ENCODE results near the gene SLC25A24.
"Not testable (repeated sequence)": the region's sequence is repeated elsewhere in the genome, so short reads cannot be mapped to it uniquely, and the experiment has no call there.

Gene SLC25A24

DNA sequence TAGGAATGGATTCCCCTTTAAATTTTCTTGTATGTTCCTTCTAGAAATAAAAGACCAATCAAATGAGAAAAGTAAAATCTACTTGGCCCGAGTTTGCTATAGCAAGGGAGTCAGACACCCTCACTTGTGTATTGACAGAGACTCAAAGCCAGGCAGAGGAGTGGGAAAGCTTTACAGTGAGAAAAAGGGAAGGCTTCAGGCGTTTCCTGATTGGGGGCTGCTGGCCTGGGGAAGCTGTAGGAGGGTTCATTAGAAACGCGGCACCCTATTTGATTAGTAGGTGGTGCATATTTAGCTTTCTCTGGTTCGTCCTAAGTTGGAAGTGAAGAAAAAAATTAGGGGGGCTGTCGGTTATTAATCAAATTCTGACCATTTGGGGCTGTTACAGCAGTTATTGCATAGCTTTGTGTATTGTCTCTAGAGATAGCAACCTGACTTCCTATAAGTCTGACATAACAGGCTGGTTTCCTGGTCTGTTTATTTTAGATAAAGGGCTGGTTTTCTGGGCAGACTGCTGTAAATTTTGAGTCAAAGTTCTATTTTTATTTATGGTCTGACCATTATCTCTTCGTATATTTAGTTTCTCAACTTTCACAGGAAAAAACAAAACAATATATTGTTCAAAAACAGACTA is 10.0 kb downstream of the SLC25A24 start:
- in situ Hi-C loops (cut with HindIII; ENCODE audit: low pct_ligation_motif_present, low sequenced_read_pairs): no loop called here
- Histone ChIP-seq H3K27ac (no peak overlapping the region), H3K4me3 (ENCODE audit: low read depth, low read length) (no peak overlapping the region), H3K27me3 (replicated peaks) (no peaks in the 10 kb centered on the region), H3K36me3 (replicated peaks) (peaks cover 14% of the 10 kb centered on the region)
- no peak for DNase-seq
- TF ChIP-seq, protein P1, sequence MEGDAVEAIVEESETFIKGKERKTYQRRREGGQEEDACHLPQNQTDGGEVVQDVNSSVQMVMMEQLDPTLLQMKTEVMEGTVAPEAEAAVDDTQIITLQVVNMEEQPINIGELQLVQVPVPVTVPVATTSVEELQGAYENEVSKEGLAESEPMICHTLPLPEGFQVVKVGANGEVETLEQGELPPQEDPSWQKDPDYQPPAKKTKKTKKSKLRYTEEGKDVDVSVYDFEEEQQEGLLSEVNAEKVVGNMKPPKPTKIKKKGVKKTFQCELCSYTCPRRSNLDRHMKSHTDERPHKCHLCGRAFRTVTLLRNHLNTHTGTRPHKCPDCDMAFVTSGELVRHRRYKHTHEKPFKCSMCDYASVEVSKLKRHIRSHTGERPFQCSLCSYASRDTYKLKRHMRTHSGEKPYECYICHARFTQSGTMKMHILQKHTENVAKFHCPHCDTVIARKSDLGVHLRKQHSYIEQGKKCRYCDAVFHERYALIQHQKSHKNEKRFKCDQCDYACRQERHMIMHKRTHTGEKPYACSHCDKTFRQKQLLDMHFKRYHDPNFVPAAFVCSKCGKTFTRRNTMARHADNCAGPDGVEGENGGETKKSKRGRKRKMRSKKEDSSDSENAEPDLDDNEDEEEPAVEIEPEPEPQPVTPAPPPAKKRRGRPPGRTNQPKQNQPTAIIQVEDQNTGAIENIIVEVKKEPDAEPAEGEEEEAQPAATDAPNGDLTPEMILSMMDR (IDR thresholded peaks at IDR 0.05; ENCODE audit: low read depth, low read length, missing control alignments): no peak

DNA sequence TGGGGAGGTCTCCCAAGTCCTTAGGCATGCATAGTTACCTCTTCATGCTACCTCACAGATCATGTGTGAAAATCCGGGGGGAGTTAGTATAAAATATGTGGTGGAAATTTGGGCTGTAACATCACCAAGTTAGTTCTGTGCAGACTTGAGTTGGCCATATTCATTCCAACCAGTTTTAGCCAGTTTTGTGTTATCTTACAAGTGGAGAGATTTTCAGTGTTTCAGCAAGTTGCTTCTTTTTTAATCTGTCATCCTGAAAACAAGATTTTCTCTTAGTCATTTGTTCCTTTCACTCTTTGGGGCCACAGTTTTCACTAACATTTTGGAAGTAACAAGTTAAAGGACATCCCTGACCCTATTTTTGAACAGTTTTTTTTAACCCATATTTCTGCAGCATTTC is 11.3 kb downstream of the SLC25A24 start:
- Histone ChIP-seq H3K27me3 (replicated peaks) (no peaks in the 10 kb centered on the region), H3K4me3 (ENCODE audit: low read depth, low read length) (no peak overlapping the region), H3K36me3 (replicated peaks) (peaks cover 17% of the 10 kb centered on the region), H3K27ac (no peak overlapping the region)
- no peak for DNase-seq
- TF ChIP-seq, protein P1 (IDR thresholded peaks at IDR 0.05; ENCODE audit: low read depth, low read length, missing control alignments): no peak
- in situ Hi-C loops (cut with HindIII; ENCODE audit: low pct_ligation_motif_present, low sequenced_read_pairs): no loop called here

GRCh38 chr1:108182959-108183700 is 17.0 kb downstream of the SLC25A24 start:
- Histone ChIP-seq H3K4me3 (ENCODE audit: low read depth, low read length) (no peak overlapping the region), H3K27me3 (replicated peaks) (no peaks in the 10 kb centered on the region), H3K27ac (no peak overlapping the region), H3K36me3 (replicated peaks) (peaks cover 26% of the 10 kb centered on the region)
- in situ Hi-C loops (cut with HindIII; ENCODE audit: low pct_ligation_motif_present, low sequenced_read_pairs): no loop called here
- TF ChIP-seq, protein P1 (IDR thresholded peaks at IDR 0.05; ENCODE audit: low read depth, low read length, missing control alignments): no peak
- DNase-seq: no peak

DNA sequence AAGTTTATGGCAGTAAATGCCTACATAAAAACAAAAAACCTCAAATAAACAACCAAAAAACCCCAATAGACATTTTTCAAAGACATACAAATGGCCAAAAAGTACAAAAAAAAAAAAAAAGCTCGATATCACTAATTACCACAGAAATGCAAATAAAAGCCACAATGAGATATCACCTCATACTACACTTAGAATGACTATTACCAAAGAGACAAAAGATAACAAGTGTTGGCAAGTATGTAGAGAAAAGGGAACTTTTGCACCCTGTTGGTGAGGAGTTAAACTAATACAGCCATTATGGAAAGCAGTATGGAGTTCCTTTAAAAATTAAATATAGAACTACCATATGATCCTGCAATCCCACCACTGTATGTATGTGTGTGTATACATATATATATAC is 21.1 kb downstream of the SLC25A24 start:
- no peak for DNase-seq
- peaks cover 30% of the 10 kb centered on the region for H3K36me3 ChIP-seq (replicated peaks)
- H3K4me3 ChIP-seq (ENCODE audit: low read depth, low read length): no peak overlapping the region
- H3K27ac ChIP-seq: no peak overlapping the region
- in situ Hi-C loops (cut with HindIII; ENCODE audit: low pct_ligation_motif_present, low sequenced_read_pairs): no loop called here
- TF ChIP-seq, protein P1 (IDR thresholded peaks at IDR 0.05; ENCODE audit: low read depth, low read length, missing control alignments): no peak
- H3K27me3 ChIP-seq (replicated peaks): no peaks in the 10 kb centered on the region

- H3K27ac ChIP-seq; DNase-seq; H3K4me3 ChIP-seq (ENCODE audit: low read depth, low read length); H3K36me3 ChIP-seq (replicated peaks); in situ Hi-C loops (cut with HindIII; ENCODE audit: low pct_ligation_motif_present, low sequenced_read_pairs); H3K27me3 ChIP-seq (replicated peaks): not testable (repeated sequence)
Observed at GRCh38 chr1:108162409-108162808, 37.7 kb downstream of the SLC25A24 start.

DNA sequence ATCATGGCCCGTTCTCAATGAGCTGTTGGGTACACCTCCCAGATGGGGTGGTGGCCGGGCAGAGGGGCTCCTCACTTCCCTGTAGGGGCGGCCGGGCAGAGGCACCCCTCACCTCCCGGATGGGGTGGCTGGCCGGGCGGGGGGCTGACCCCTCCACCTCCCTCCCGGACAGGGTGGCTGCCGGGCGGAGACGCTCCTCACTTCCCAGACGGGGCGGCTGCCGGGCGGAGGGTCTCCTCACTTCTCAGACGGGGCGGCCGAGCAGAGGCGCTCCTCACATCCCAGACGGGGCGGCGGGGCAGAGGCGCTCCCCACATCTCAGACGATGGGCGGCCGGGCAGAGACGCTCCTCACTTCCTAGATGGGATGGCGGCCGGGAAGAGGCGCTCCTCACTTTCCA is 40.2 kb downstream of the SLC25A24 start:
- H3K4me3 ChIP-seq (ENCODE audit: low read depth, low read length); in situ Hi-C loops (cut with HindIII; ENCODE audit: low pct_ligation_motif_present, low sequenced_read_pairs); H3K27ac ChIP-seq; H3K36me3 ChIP-seq (replicated peaks); H3K27me3 ChIP-seq (replicated peaks); DNase-seq: not testable (repeated sequence)
